ENCODE measurements around the gene MAPK9.

- TF ChIP-seq, protein P1, sequence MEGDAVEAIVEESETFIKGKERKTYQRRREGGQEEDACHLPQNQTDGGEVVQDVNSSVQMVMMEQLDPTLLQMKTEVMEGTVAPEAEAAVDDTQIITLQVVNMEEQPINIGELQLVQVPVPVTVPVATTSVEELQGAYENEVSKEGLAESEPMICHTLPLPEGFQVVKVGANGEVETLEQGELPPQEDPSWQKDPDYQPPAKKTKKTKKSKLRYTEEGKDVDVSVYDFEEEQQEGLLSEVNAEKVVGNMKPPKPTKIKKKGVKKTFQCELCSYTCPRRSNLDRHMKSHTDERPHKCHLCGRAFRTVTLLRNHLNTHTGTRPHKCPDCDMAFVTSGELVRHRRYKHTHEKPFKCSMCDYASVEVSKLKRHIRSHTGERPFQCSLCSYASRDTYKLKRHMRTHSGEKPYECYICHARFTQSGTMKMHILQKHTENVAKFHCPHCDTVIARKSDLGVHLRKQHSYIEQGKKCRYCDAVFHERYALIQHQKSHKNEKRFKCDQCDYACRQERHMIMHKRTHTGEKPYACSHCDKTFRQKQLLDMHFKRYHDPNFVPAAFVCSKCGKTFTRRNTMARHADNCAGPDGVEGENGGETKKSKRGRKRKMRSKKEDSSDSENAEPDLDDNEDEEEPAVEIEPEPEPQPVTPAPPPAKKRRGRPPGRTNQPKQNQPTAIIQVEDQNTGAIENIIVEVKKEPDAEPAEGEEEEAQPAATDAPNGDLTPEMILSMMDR (IDR thresholded peaks at IDR 0.05; ENCODE audit: insufficient read depth, low read length, poor library complexity, severe bottlenecking): no peak
- TF ChIP-seq EZH2phosphoT487 (conservative IDR thresholded peaks at IDR 0.05; ENCODE audit: low read length): no peak
These were observed 49.0 kb upstream of the MAPK9 start for GRCh38 chr5:180340856-180341255.

All from SU-DHL-6 (cell line).